Muscle of leg (tissue), 11 donors: Measurements from ENCODE around the gene TSPEAR. TPM values are rescaled to one million over a fixed set of nuclear protein-coding genes. Genes with fewer than 3 reads are reported as not detected.

Experiments used
- DNase-seq: peaks from one replicate; pipeline ENCODE4 v3.0.0; 2013
- H3K27ac ChIP-seq: one replicate; pipeline ENCODE4 v1.5.1; 2013; ENCODE audit warnings: mild to moderate bottlenecking, low read length, control low read depth
- H3K27me3 ChIP-seq: one replicate; pipeline ENCODE4 v1.6.1; 2013; ENCODE audit warnings: low read length; ENCODE audit not compliant: control insufficient read depth, insufficient read depth
- H3K36me3 ChIP-seq: one replicate; pipeline ENCODE4 v1.6.1; 2013; ENCODE audit warnings: low read length; ENCODE audit not compliant: control insufficient read depth, insufficient read depth
- H3K4me1 ChIP-seq: one replicate; pipeline ENCODE4 v1.6.1; 2013; ENCODE audit warnings: low read length; ENCODE audit not compliant: control insufficient read depth, insufficient read depth
- H3K4me3 ChIP-seq: one replicate; pipeline ENCODE4 v1.5.1; 2013; ENCODE audit warnings: low read length, control low read depth
- H3K9me3 ChIP-seq: replicated peaks from 2 replicates; pipeline ENCODE4 v1.6.1; 2013; ENCODE audit warnings: low read depth, low read length; ENCODE audit not compliant: control insufficient read depth
- WGBS: methylation state at CpG from one replicate; pipeline ENCODE4 v1.1.5; 2013; ENCODE audit warnings: missing lambda C conversion rate; ENCODE audit not compliant: insufficient coverage; 5-methylcytosine and 5-hydroxymethylcytosine counted together
- polyA plus RNA-seq, 8 donors: library from polyadenylated mRNA; unstranded; fragments of 120-200 nt; gene quantifications; one replicate each; pipeline versions ENCODE4 v1.2.1 to v1.2.3, GENCODE V29; 2013; ENCODE audit warnings: inconsistent platforms in 1 of 8, low replicate concordance in 1 of 8; ENCODE audit not compliant: insufficient read length in 8 of 8, insufficient read depth in 1 of 8
- total RNA-seq: library from RNA; stranded (reverse); fragments of 120-200 nt; gene quantifications from one replicate; pipeline ENCODE4 v1.2.4, GENCODE V29; 2013

TSPEAR gene
- total and polyA plus RNA-seq, 9 donors = 0.04 to 1.5 (median 0.10) TPM; not detected in 2

GRCh38 chr21:44473915-44474555, 237.3 kb downstream of the TSPEAR start:
- Histone ChIP-seq H3K36me3 (no peaks in the 10 kb centered on the region), H3K4me1 (peaks cover 2% of the 10 kb centered on the region), H3K4me3 (no peak overlapping the region), H3K27me3 (no peaks in the 10 kb centered on the region), H3K9me3 (no peaks in the 10 kb centered on the region), H3K27ac (no peak overlapping the region)
- WGBS = 92% methylated on average over 15 of the region's 19 CpGs
- no peak for DNase-seq

- 91% methylated on average over 1 of the region's 6 CpGs for WGBS
- no peak overlapping the region for H3K4me3 ChIP-seq
- H3K27ac ChIP-seq = no peak overlapping the region
- no peaks in the 10 kb centered on the region for H3K9me3 ChIP-seq
- peak; percentile 48 for DNase-seq
- H3K4me1 ChIP-seq = no peaks in the 10 kb centered on the region
- H3K27me3 ChIP-seq = no peaks in the 10 kb centered on the region
- no peaks in the 10 kb centered on the region for H3K36me3 ChIP-seq
Observed at GRCh38 chr21:44471996-44472395, 239.4 kb downstream of the TSPEAR start.

- no peaks in the 10 kb centered on the region for H3K4me1 ChIP-seq
- no peaks in the 10 kb centered on the region for H3K27me3 ChIP-seq
- no peak overlapping the region for H3K27ac ChIP-seq
- H3K4me3 ChIP-seq = no peak overlapping the region
- H3K9me3 ChIP-seq = no peaks in the 10 kb centered on the region
- DNase-seq = no peak
- H3K36me3 ChIP-seq = no peaks in the 10 kb centered on the region
Observed at GRCh38 chr21:44471341-44471740, 240.0 kb downstream of the TSPEAR start.

- no peaks in the 10 kb centered on the region for H3K9me3 ChIP-seq
- H3K36me3 ChIP-seq = no peaks in the 10 kb centered on the region
- no peak overlapping the region for H3K27ac ChIP-seq
- H3K27me3 ChIP-seq = peaks cover 2% of the 10 kb centered on the region
- H3K4me3 ChIP-seq = no peak overlapping the region
- WGBS = 89% methylated on average over 15 of the region's 15 CpGs
- no peak for DNase-seq
- H3K4me1 ChIP-seq = no peaks in the 10 kb centered on the region
Observed at GRCh38 chr21:44467859-44468195, 243.5 kb downstream of the TSPEAR start.

- Histone ChIP-seq H3K27me3 (peaks cover 2% of the 10 kb centered on the region), H3K4me3 (no peak overlapping the region), H3K27ac (no peak overlapping the region), H3K36me3 (no peaks in the 10 kb centered on the region), H3K4me1 (peaks cover 5% of the 10 kb centered on the region), H3K9me3 (no peaks in the 10 kb centered on the region)
- no peak for DNase-seq
- WGBS = 90% methylated on average over 36 of the region's 36 CpGs
Observed at GRCh38 chr21:44466996-44467858, 244.1 kb downstream of the TSPEAR start.

- no peak overlapping the region for H3K27ac ChIP-seq
- no peak overlapping the region for H3K4me3 ChIP-seq
- H3K27me3 ChIP-seq = peaks cover 2% of the 10 kb centered on the region
- DNase-seq = no peak
- WGBS = 80% methylated on average over 16 of the region's 16 CpGs
- H3K4me1 ChIP-seq = peaks cover 13% of the 10 kb centered on the region
- no peaks in the 10 kb centered on the region for H3K36me3 ChIP-seq
- no peaks in the 10 kb centered on the region for H3K9me3 ChIP-seq
Observed at GRCh38 chr21:44466351-44466954, 244.9 kb downstream of the TSPEAR start.

GRCh38 chr21:44464351-44464750, 247.0 kb downstream of the TSPEAR start:
- WGBS = 89% methylated on average over 6 of the region's 12 CpGs
- Histone ChIP-seq H3K27ac (no peak overlapping the region), H3K36me3 (no peaks in the 10 kb centered on the region), H3K9me3 (no peaks in the 10 kb centered on the region), H3K27me3 (peaks cover 2% of the 10 kb centered on the region), H3K4me1 (peaks cover 23% of the 10 kb centered on the region), H3K4me3 (no peak overlapping the region)
- DNase-seq = no peak

- H3K36me3 ChIP-seq = no peaks in the 10 kb centered on the region
- H3K4me1 ChIP-seq = peaks cover 23% of the 10 kb centered on the region
- H3K4me3 ChIP-seq = no peak overlapping the region
- peak; percentile 68 for DNase-seq
- peaks cover 2% of the 10 kb centered on the region for H3K27me3 ChIP-seq
- no peaks in the 10 kb centered on the region for H3K9me3 ChIP-seq
- H3K27ac ChIP-seq = no peak overlapping the region
- WGBS = 11% methylated on average over 30 of the region's 30 CpGs
Observed at GRCh38 chr21:44463724-44464123, 247.6 kb downstream of the TSPEAR start.

GRCh38 chr21:44462834-44463200, 248.6 kb downstream of the TSPEAR start:
- no peak overlapping the region for H3K4me3 ChIP-seq
- no peaks in the 10 kb centered on the region for H3K9me3 ChIP-seq
- WGBS = 61% methylated on average over 4 of the region's 11 CpGs
- no peak for DNase-seq
- H3K27me3 ChIP-seq = peaks cover 2% of the 10 kb centered on the region
- no peaks in the 10 kb centered on the region for H3K36me3 ChIP-seq
- H3K27ac ChIP-seq = no peak overlapping the region
- peaks cover 23% of the 10 kb centered on the region for H3K4me1 ChIP-seq

GRCh38 chr21:44462086-44462833, 249.1 kb downstream of the TSPEAR start:
- Histone ChIP-seq H3K27me3 (peaks cover 2% of the 10 kb centered on the region), H3K27ac (no peak overlapping the region), H3K36me3 (peaks cover 2% of the 10 kb centered on the region), H3K4me1 (peaks cover 23% of the 10 kb centered on the region), H3K4me3 (no peak overlapping the region), H3K9me3 (no peaks in the 10 kb centered on the region)
- WGBS = 76% methylated on average over 25 of the region's 25 CpGs
- no peak for DNase-seq
